PC-3 (cell line): Measurements from ENCODE around the gene RAB1A.

Experiments used
- EZH2 ChIP-seq: fragments of 300-600 bp; sonication (generic); IDR thresholded peaks from one replicate; pipeline ENCODE4 v1.6.1; 2017; ENCODE audit warnings: antibody characterized with exemption, mild to moderate bottlenecking, low read length; ENCODE audit not compliant: unreplicated experiment
- EZH2phosphoT487 ChIP-seq: fragments of 300-600 bp; sonication (generic); IDR thresholded peaks from 2 replicates; pipeline ENCODE4 v1.6.1; 2018; ENCODE audit warnings: mild to moderate bottlenecking, antibody characterized with exemption, low read length, borderline replicate concordance
- TF ChIP-seq, protein P1 (sequence below): fragments of 300-600 bp; sonication (generic); conservative IDR thresholded peaks from 2 replicates; pipeline ENCODE4 v1.5.1; 2017; ENCODE audit warnings: antibody characterized with exemption, low read depth, mild to moderate bottlenecking, low read length

DNA sequence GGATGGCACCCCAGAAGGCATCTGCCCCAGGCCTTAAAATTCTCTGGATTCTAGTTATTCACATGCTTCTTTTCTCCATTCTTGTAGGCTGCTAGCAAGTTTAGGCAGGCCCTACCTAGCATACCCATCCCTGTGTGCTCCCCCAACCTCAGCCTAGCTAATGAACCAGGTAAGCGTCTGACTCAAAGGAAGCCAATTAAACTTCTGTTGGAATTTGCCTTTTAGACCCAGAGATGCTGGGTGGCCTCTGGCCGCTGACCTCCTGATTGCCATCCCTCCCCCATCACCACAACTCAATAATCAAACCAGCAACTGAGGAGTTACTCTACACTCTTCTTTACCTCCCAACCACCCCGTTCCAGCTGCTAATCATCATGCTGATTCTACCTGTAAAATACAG is 92.7 kb downstream of the RAB1A start:
- TF ChIP-seq, protein P1, sequence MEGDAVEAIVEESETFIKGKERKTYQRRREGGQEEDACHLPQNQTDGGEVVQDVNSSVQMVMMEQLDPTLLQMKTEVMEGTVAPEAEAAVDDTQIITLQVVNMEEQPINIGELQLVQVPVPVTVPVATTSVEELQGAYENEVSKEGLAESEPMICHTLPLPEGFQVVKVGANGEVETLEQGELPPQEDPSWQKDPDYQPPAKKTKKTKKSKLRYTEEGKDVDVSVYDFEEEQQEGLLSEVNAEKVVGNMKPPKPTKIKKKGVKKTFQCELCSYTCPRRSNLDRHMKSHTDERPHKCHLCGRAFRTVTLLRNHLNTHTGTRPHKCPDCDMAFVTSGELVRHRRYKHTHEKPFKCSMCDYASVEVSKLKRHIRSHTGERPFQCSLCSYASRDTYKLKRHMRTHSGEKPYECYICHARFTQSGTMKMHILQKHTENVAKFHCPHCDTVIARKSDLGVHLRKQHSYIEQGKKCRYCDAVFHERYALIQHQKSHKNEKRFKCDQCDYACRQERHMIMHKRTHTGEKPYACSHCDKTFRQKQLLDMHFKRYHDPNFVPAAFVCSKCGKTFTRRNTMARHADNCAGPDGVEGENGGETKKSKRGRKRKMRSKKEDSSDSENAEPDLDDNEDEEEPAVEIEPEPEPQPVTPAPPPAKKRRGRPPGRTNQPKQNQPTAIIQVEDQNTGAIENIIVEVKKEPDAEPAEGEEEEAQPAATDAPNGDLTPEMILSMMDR = no peak
- TF ChIP-seq EZH2phosphoT487 (no peak), EZH2 (no peak)
